Caco-2 (cell line): ENCODE results near the gene DLL1. TPM values are rescaled to one million over a fixed set of nuclear protein-coding genes. Genes with fewer than 3 reads are reported as not detected.

Experiments used
- BruUV-seq: library from RNA; stranded (reverse); fragments of 400-500 nt; replicated peaks from 2 replicates; lab custom pipeline; 2021; lab: Mats Ljungman, UMichigan
- CTCF ChIA-PET: fragments of 300-600 bp; sonication (Branson Sonifier 250); formaldehyde crosslinking; loops from one replicate; lab custom pipeline; 2022; ENCODE audit warnings: antibody characterized with exemption; lab: Charles Lee
- POLR2A ChIA-PET: fragments of 300-600 bp; sonication (Branson Sonifier 250); formaldehyde crosslinking; loops from one replicate; lab custom pipeline; 2022; ENCODE audit warnings: antibody characterized with exemption; lab: Charles Lee
- DNase-seq, 2 experiments: peaks; one replicate each; pipeline versions ENCODE4 v3.0.0 to v3.0.0-alpha.2; 2020 to 2022
- H3K27me3 ChIP-seq: replicated peaks from 2 replicates; pipeline ENCODE4 v1.6.0; 2011; ENCODE audit warnings: low read length; ENCODE audit not compliant: control insufficient read depth, insufficient read depth
- H3K36me3 ChIP-seq: 2 replicates; pipeline ENCODE4 v1.5.1; 2011; ENCODE audit warnings: low read length; ENCODE audit not compliant: control insufficient read depth, insufficient read depth
- H3K4me1 ChIP-seq: fragments of 250-450 bp; sonication (Bioruptor Pico); 2 replicates; pipeline ENCODE4 v1.5.1; 2020; ENCODE audit warnings: mild to moderate bottlenecking
- H3K4me3 ChIP-seq: 2 replicates; pipeline ENCODE4 v1.5.1; 2011; ENCODE audit warnings: low read depth, mild to moderate bottlenecking, control low read depth, low read length
- H3K9me3 ChIP-seq: fragments of 250-450 bp; sonication (Bioruptor Pico); 2 replicates; pipeline ENCODE4 v1.5.1; 2020; ENCODE audit warnings: mild to moderate bottlenecking, moderate library complexity
- H3K27ac Mint-ChIP-seq: one replicate; pipeline ENCODE4 v1.8.0; 2022; ENCODE audit warnings: mixed read lengths; ENCODE audit not compliant: unreplicated experiment
- H3K27me3 Mint-ChIP-seq: one replicate; pipeline ENCODE4 v1.8.0; 2022; ENCODE audit warnings: mixed read lengths; ENCODE audit not compliant: insufficient read depth, unreplicated experiment
- H3K36me3 Mint-ChIP-seq: one replicate; pipeline ENCODE4 v1.8.0; 2022; ENCODE audit warnings: mild to moderate bottlenecking, mixed read lengths; ENCODE audit not compliant: insufficient read depth, unreplicated experiment
- H3K4me1 Mint-ChIP-seq: one replicate; pipeline ENCODE4 v1.8.0; 2022; ENCODE audit warnings: low read depth, mixed read lengths; ENCODE audit not compliant: unreplicated experiment
- H3K4me3 Mint-ChIP-seq: one replicate; pipeline ENCODE4 v1.8.0; 2022; ENCODE audit warnings: mild to moderate bottlenecking, moderate library complexity, mixed read lengths; ENCODE audit not compliant: unreplicated experiment
- H3K9me3 Mint-ChIP-seq: one replicate; pipeline ENCODE4 v1.8.0; 2022; ENCODE audit warnings: mixed read lengths; ENCODE audit not compliant: unreplicated experiment
- intact Hi-C: fragments of 100-400 bp; cut with micrococcal nuclease; formaldehyde crosslinking; loops from one replicate; pipeline ENCODE4 v1.10.0; 2022; ENCODE audit not compliant: unreplicated experiment
- total RNA-seq: library from RNA; stranded (reverse); gene quantifications from 2 replicates; pipeline ENCODE4 v1.2.3, GENCODE V29; 2022
- TF ChIP-seq, protein P1 (sequence below), 2 experiments: fragments of 200-600 bp in 1 of 2; IDR thresholded peaks; 1 replicate in 1 of 2; 2 replicates in 1 of 2; pipeline versions ENCODE4 v1.5.1 to v1.8.0; 2011 to 2022; ENCODE audit warnings: antibody characterized with exemption in 1 of 2, control low read depth in 1 of 2, inconsistent platforms in 1 of 2, low read depth in 1 of 2, low read length in 1 of 2, mild to moderate bottlenecking in 1 of 2, moderate library complexity in 1 of 2; ENCODE audit not compliant: insufficient read depth in 1 of 2, severe bottlenecking in 1 of 2, unreplicated experiment in 1 of 2

DLL1 gene
- total RNA-seq, 1 experiment from 2014 or later: 6.6 TPM

DNA sequence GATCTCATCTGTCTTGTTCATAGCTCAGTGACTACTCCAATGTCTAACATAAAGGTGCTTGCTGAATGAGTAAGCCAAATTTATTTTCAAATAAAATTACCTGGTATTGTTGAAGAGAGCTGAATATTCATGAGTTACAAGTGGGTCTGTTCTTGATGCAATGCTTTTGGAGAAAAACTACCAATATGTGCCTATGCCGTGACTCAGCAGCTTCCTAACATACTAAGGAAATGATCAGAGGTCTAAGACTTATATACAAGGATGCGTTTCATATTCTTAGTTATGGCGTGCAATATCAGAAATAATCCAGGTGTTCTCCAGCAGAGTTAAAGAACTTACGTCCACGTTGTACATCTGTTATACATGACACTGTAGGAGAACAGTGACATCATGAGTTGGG lies 20.8 kb upstream of the DLL1 start:
- H3K4me3 ChIP-seq: no peak overlapping the region
- no peaks in the 10 kb centered on the region for H3K27me3 Mint-ChIP-seq
- H3K4me1 ChIP-seq: peaks cover 3% of the 10 kb centered on the region; the same call in 1 of the 2 replicates
- intact Hi-C loops: no loop called here
- ChIA-PET POLR2A (no interaction called here), CTCF (no interaction called here)
- no peak for DNase-seq
- H3K27me3 ChIP-seq: no peaks in the 10 kb centered on the region
- H3K36me3 Mint-ChIP-seq: peaks cover 4% of the 10 kb centered on the region
- H3K4me1 Mint-ChIP-seq: peaks cover 11% of the 10 kb centered on the region
- H3K36me3 ChIP-seq: no peaks in the 10 kb centered on the region
- TF ChIP-seq, protein P1, sequence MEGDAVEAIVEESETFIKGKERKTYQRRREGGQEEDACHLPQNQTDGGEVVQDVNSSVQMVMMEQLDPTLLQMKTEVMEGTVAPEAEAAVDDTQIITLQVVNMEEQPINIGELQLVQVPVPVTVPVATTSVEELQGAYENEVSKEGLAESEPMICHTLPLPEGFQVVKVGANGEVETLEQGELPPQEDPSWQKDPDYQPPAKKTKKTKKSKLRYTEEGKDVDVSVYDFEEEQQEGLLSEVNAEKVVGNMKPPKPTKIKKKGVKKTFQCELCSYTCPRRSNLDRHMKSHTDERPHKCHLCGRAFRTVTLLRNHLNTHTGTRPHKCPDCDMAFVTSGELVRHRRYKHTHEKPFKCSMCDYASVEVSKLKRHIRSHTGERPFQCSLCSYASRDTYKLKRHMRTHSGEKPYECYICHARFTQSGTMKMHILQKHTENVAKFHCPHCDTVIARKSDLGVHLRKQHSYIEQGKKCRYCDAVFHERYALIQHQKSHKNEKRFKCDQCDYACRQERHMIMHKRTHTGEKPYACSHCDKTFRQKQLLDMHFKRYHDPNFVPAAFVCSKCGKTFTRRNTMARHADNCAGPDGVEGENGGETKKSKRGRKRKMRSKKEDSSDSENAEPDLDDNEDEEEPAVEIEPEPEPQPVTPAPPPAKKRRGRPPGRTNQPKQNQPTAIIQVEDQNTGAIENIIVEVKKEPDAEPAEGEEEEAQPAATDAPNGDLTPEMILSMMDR (IDR thresholded peaks at IDR 0.05; ENCODE audit: insufficient read depth in 1 of 2, low read depth in 1 of 2, low read length in 1 of 2, severe bottlenecking in 1 of 2, unreplicated experiment in 1 of 2): no peak
- BruUV-seq: no TSS peak
- no peaks in the 10 kb centered on the region for H3K9me3 ChIP-seq
- H3K27ac Mint-ChIP-seq: no peak overlapping the region
- H3K9me3 Mint-ChIP-seq: no peaks in the 10 kb centered on the region
- H3K4me3 Mint-ChIP-seq: no peak overlapping the region

DNA sequence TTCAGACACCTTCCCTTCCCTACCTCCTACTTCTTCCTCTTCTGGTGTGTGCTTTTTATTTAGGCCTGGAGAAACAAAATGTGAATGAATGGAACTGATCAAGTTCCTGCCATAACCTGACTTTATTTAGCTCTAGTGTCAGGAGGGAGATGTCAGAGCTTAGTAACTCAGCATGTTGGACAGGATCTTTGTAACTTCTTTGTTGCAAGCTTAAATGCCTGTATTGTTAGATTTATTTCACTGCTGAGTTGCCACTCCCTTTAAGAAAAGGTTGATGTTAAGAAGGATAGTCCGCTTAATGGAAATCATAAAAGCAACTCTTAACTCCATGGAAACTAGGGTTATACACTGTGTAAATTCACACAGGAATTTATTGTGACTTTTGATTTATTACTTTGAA lies 17.9 kb upstream of the DLL1 start:
- Mint-ChIP-seq H3K9me3 (no peaks in the 10 kb centered on the region), H3K4me3 (no peak overlapping the region), H3K27me3 (no peaks in the 10 kb centered on the region), H3K27ac (no peak overlapping the region), H3K36me3 (peaks cover 4% of the 10 kb centered on the region), H3K4me1 (peaks cover 11% of the 10 kb centered on the region)
- BruUV-seq: no TSS peak
- no peaks in the 10 kb centered on the region for H3K9me3 ChIP-seq
- no peaks in the 10 kb centered on the region for H3K27me3 ChIP-seq
- no peak for DNase-seq
- TF ChIP-seq, protein P1 (IDR thresholded peaks at IDR 0.05; ENCODE audit: insufficient read depth in 1 of 2, low read depth in 1 of 2, low read length in 1 of 2, severe bottlenecking in 1 of 2, unreplicated experiment in 1 of 2): no peak
- CTCF ChIA-PET: no interaction called here
- POLR2A ChIA-PET: no interaction called here
- H3K36me3 ChIP-seq: no peaks in the 10 kb centered on the region
- H3K4me3 ChIP-seq: no peak overlapping the region
- intact Hi-C loops: loop anchor here (5.0 kb wide), 1 partner anchor 209 kb away; no protein-coding TSS in a partner anchor
- peaks cover 8% of the 10 kb centered on the region; the same call in 1 of the 2 replicates for H3K4me1 ChIP-seq

DNA sequence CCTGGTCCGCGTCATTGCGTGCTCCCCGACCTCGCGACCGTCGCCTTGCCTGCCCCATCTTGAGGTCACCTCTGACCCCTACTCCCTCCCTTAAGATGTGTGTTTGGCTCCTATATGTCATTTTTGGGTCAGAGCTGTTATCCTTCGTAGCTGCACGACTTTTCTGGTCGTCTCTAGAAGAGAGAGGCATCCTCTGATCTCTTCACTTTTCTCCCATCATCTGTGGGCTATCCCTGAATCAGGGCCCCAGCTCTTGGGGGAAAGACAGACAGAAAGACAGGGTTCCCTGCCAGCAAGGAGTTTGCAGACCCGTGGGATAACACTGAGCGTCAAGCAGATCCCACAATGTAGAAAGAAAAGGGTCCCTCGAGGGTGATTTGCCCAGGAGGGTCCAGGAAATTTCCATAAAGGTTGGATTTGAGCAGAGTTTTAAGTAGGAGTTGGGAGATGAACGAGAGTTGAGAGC lies 16.2 kb upstream of the DLL1 start:
- no peak for DNase-seq
- Mint-ChIP-seq H3K4me1 (peaks cover 11% of the 10 kb centered on the region), H3K27me3 (no peaks in the 10 kb centered on the region), H3K9me3 (no peaks in the 10 kb centered on the region), H3K27ac (peak overlapping the region; percentile 83), H3K4me3 (peak overlapping the region; percentile 90), H3K36me3 (peaks cover 4% of the 10 kb centered on the region)
- peak overlapping the region; percentile 91 for H3K4me3 ChIP-seq
- CTCF ChIA-PET: no interaction called here
- H3K27me3 ChIP-seq: no peaks in the 10 kb centered on the region
- H3K9me3 ChIP-seq: no peaks in the 10 kb centered on the region
- BruUV-seq: no TSS peak
- intact Hi-C loops: loop anchor here (5.0 kb wide), 1 partner anchor 210 kb away; no protein-coding TSS in a partner anchor
- no peaks in the 10 kb centered on the region for H3K36me3 ChIP-seq
- peaks cover 8% of the 10 kb centered on the region; the same call in 1 of the 2 replicates for H3K4me1 ChIP-seq
- POLR2A ChIA-PET: no interaction called here
- TF ChIP-seq, protein P1 (IDR thresholded peaks at IDR 0.05; ENCODE audit: insufficient read depth in 1 of 2, low read depth in 1 of 2, low read length in 1 of 2, severe bottlenecking in 1 of 2, unreplicated experiment in 1 of 2): no peak
